DOHH2 (cell line): ENCODE results near the gene CCDC171.

Experiments used
- H3F3A ChIP-seq: fragments of 200-600 bp; sonication (generic), shearing (Covaris generic); 2 replicates; pipeline ENCODE4 v1.6.0; 2016; ENCODE audit warnings: antibody characterized with exemption, mild to moderate bottlenecking; ENCODE audit not compliant: control insufficient read depth, insufficient read depth
- H3K27ac ChIP-seq: fragments of 200-600 bp; sonication (generic); 2 replicates; pipeline ENCODE4 v1.5.1; 2014; ENCODE audit warnings: low read depth, mild to moderate bottlenecking, low read length, moderate library complexity
- H3K27me3 ChIP-seq: fragments of 200-600 bp; sonication (generic); 2 replicates; pipeline ENCODE4 v1.6.1; 2014; ENCODE audit warnings: mild to moderate bottlenecking, low read length, mixed read lengths; ENCODE audit not compliant: control insufficient read depth
- H3K36me3 ChIP-seq: fragments of 200-600 bp; sonication (generic); 2 replicates; pipeline ENCODE4 v1.6.1; 2014; ENCODE audit warnings: mild to moderate bottlenecking, low read length, moderate library complexity, mixed read lengths; ENCODE audit not compliant: control insufficient read depth
- H3K4me1 ChIP-seq: fragments of 200-600 bp; sonication (generic); 2 replicates; pipeline ENCODE4 v1.6.1; 2014; ENCODE audit warnings: mild to moderate bottlenecking, low read length, mixed read lengths; ENCODE audit not compliant: control insufficient read depth
- H3K4me2 ChIP-seq: fragments of 200-600 bp; sonication (generic); 2 replicates; pipeline ENCODE4 v1.6.0; 2014; ENCODE audit warnings: mild to moderate bottlenecking, low read length, moderate library complexity
- H3K4me3 ChIP-seq: fragments of 200-600 bp; sonication (generic); 2 replicates; pipeline ENCODE4 v1.5.1; 2014; ENCODE audit warnings: mild to moderate bottlenecking, low read length, mixed read lengths
- H3K79me2 ChIP-seq: fragments of 200-600 bp; sonication (generic); 2 replicates; pipeline ENCODE4 v1.6.1; 2014; ENCODE audit warnings: mild to moderate bottlenecking, low read length, mixed read lengths; ENCODE audit not compliant: control insufficient read depth
- H3K9me2 ChIP-seq: fragments of 200-600 bp; sonication (generic); replicated peaks from 2 replicates; pipeline ENCODE4 v1.6.1; 2014; ENCODE audit warnings: mild to moderate bottlenecking, low read length, mixed read lengths; ENCODE audit not compliant: control insufficient read depth
- H3K9me3 ChIP-seq: fragments of 200-600 bp; sonication (generic); 2 replicates; pipeline ENCODE4 v1.6.1; 2014; ENCODE audit warnings: antibody characterized with exemption, low read length, mixed read lengths; ENCODE audit not compliant: control insufficient read depth, insufficient read depth
- H4K20me1 ChIP-seq: fragments of 200-600 bp; sonication (generic); 2 replicates; pipeline ENCODE4 v1.6.0; 2014; ENCODE audit warnings: low read depth, mild to moderate bottlenecking, antibody characterized with exemption, low read length, moderate library complexity; ENCODE audit not compliant: control insufficient read depth, insufficient read depth
- EZH2phosphoT487 ChIP-seq: fragments of 200-600 bp; sonication (generic); IDR thresholded peaks from 2 replicates; pipeline ENCODE4 v1.6.1; 2017; ENCODE audit warnings: borderline replicate concordance, mild to moderate bottlenecking, antibody characterized with exemption, low read length, moderate library complexity, mixed read lengths
- TF ChIP-seq, protein P1 (sequence below): fragments of 200-600 bp; sonication (generic); IDR thresholded peaks from one replicate; pipeline ENCODE4 v1.5.1; 2014; ENCODE audit warnings: antibody characterized with exemption, mild to moderate bottlenecking, low read depth, low read length; ENCODE audit not compliant: poor library complexity, severe bottlenecking

The CCDC171 gene

GRCh38 chr9:16012621-16013020 lies 459.8 kb downstream of the CCDC171 start:
- Histone ChIP-seq H3K36me3 (no peaks in the 10 kb centered on the region), H3F3A (no peaks in the 10 kb centered on the region), H3K4me3 (no peak overlapping the region), H4K20me1 (no peaks in the 10 kb centered on the region), H3K4me1 (no peaks in the 10 kb centered on the region), H3K27me3 (no peaks in the 10 kb centered on the region), H3K79me2 (no peaks in the 10 kb centered on the region), H3K27ac (no peak overlapping the region), H3K4me2 (no peak overlapping the region), H3K9me2 (no peaks in the 10 kb centered on the region), H3K9me3 (no peaks in the 10 kb centered on the region)
- TF ChIP-seq, protein P1, sequence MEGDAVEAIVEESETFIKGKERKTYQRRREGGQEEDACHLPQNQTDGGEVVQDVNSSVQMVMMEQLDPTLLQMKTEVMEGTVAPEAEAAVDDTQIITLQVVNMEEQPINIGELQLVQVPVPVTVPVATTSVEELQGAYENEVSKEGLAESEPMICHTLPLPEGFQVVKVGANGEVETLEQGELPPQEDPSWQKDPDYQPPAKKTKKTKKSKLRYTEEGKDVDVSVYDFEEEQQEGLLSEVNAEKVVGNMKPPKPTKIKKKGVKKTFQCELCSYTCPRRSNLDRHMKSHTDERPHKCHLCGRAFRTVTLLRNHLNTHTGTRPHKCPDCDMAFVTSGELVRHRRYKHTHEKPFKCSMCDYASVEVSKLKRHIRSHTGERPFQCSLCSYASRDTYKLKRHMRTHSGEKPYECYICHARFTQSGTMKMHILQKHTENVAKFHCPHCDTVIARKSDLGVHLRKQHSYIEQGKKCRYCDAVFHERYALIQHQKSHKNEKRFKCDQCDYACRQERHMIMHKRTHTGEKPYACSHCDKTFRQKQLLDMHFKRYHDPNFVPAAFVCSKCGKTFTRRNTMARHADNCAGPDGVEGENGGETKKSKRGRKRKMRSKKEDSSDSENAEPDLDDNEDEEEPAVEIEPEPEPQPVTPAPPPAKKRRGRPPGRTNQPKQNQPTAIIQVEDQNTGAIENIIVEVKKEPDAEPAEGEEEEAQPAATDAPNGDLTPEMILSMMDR = no peak
- no peak for TF ChIP-seq EZH2phosphoT487

GRCh38 chr9:16013366-16013765 lies 460.5 kb downstream of the CCDC171 start:
- Histone ChIP-seq H3K27me3 (no peaks in the 10 kb centered on the region), H3K9me3 (no peaks in the 10 kb centered on the region), H3K79me2 (no peaks in the 10 kb centered on the region), H3K4me3 (no peak overlapping the region), H3K9me2 (no peaks in the 10 kb centered on the region), H3K36me3 (no peaks in the 10 kb centered on the region), H3K27ac (no peak overlapping the region), H3F3A (no peaks in the 10 kb centered on the region), H4K20me1 (no peaks in the 10 kb centered on the region), H3K4me2 (no peak overlapping the region), H3K4me1 (no peaks in the 10 kb centered on the region)
- TF ChIP-seq, protein P1 = no peak
- TF ChIP-seq EZH2phosphoT487 = no peak

DNA sequence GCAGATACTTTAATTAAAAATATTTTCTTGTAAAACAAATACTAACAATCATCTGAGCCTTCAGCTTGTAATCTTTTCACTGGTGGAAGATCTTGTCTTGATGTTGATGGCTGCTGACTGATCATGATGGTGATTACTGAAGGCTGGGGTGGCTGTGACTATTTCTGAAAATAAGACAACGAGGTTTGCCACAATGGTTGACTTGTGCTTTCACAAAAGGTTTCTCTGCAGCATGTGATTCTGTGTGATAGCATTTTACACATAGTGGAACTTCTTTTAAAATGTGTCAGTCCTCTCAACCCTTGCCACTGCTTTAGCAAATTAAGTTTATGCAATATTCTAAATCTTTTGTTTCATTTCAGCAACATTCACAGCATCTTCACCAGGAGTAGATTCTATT lies 461.0 kb downstream of the CCDC171 start:
- no peaks in the 10 kb centered on the region for H3K9me3 ChIP-seq
- H3K4me3 ChIP-seq = no peak overlapping the region
- H3K79me2 ChIP-seq = no peaks in the 10 kb centered on the region
- H3K4me2 ChIP-seq = no peak overlapping the region
- H3F3A ChIP-seq = no peaks in the 10 kb centered on the region
- no peaks in the 10 kb centered on the region for H3K27me3 ChIP-seq
- TF ChIP-seq, protein P1 = no peak
- TF ChIP-seq EZH2phosphoT487 = no peak
- no peak overlapping the region for H3K27ac ChIP-seq
- no peaks in the 10 kb centered on the region for H3K4me1 ChIP-seq
- H3K36me3 ChIP-seq = no peaks in the 10 kb centered on the region
- no peaks in the 10 kb centered on the region for H3K9me2 ChIP-seq
- no peaks in the 10 kb centered on the region for H4K20me1 ChIP-seq

DNA sequence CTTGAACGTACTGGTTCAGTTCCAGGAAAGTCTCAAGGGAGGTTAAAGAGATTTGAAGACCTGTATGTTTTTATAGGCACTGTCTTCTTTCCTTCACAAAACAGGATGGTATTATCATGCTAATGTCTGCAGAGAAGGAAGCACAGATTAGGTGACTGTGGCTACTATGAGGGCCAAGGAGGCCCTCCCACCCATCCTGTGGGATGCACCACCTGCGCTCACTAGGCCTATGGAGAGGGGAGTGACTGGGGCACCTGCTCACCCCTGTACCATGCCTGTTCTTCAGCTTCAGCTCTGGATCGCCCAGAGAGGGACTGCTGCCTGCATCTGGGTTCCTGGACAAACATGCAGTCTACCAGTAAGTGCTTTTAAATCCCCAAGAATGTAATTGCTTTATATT lies 469.4 kb downstream of the CCDC171 start:
- H3K4me2 ChIP-seq = no peak overlapping the region
- no peaks in the 10 kb centered on the region for H3K9me2 ChIP-seq
- TF ChIP-seq EZH2phosphoT487 = no peak
- TF ChIP-seq, protein P1 = no peak
- H3K27me3 ChIP-seq = no peaks in the 10 kb centered on the region
- no peaks in the 10 kb centered on the region for H3K79me2 ChIP-seq
- no peaks in the 10 kb centered on the region for H4K20me1 ChIP-seq
- H3K36me3 ChIP-seq = no peaks in the 10 kb centered on the region
- H3K9me3 ChIP-seq = no peaks in the 10 kb centered on the region
- no peak overlapping the region for H3K27ac ChIP-seq
- no peaks in the 10 kb centered on the region for H3F3A ChIP-seq
- H3K4me1 ChIP-seq = no peaks in the 10 kb centered on the region
- no peak overlapping the region for H3K4me3 ChIP-seq
